HG03025 (cell line): ENCODE results near the gene NBPF3.

Experiments
- ATAC-seq: cut with Tn5 transposase; IDR thresholded peaks from one replicate; pipeline ENCODE4 v1.9.1; 2021; ENCODE audit warnings: mild to moderate bottlenecking, moderate library complexity; ENCODE audit not compliant: unreplicated experiment, low FRiP score

Gene NBPF3

DNA sequence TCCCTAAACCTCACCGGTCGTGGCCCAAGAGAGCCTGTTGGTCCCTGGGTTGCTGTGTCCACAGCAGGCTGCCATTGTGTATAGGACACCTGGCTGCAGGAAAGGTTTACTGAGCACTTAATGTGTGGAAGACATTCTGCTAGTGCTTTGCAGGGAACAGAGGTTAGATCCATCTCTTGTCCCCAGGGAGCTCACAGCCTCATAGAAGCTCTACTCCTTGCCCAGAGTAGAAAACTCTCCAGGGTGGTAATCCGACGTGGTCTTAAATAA is 52.4 kb downstream of the NBPF3 start:
- no peak for ATAC-seq

- ATAC-seq, result no peak
Measured at GRCh38 chr1:21494196-21494595, 54.3 kb downstream of the NBPF3 start.

- no peak for ATAC-seq
Measured at GRCh38 chr1:21495225-21495820, 55.4 kb downstream of the NBPF3 start.

DNA sequence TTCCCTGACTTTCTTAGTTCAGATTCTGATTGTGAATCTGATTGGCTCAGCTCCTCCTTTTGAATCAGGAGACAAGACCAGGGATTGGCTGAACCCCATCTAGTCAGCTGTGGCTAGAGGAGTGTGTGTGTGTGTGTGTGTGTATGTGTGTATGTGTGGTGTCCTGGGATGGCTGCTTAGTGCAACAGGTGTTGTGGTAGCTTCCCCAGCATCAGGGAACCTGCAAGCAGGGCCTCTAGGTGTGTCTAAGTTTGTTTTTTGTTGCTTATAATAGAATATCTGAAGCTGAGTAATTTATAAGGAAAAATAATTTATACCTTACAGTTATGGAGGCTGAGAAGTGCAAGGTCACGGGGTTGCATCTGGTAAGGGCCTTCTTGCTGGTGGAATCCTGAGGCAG is 56.1 kb downstream of the NBPF3 start:
- no peak for ATAC-seq

DNA sequence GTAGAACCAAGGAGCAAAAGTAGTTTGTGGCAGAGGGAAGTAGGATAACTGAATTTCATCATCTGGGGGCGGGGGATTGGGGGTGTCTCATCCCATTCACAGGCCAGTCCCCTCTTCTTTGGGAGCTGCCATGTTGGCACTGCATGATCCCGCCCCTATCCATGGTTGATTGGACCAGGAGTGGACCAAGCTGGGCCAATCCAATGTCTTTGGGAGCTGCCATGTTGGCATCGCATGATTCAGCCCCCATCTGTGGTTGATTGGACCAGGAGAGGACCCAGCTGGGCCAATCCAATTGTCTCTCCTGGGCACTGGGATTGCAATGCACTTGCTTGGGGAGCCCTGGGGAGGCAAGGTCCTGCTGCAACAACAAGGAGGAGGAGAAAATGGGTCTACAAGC is 56.9 kb downstream of the NBPF3 start:
- ATAC-seq, result no peak

GRCh38 chr1:21497466-21498061 is 57.6 kb downstream of the NBPF3 start:
- ATAC-seq, result no peak

- ATAC-seq, result no peak
Measured at GRCh38 chr1:21499283-21499950, 59.5 kb downstream of the NBPF3 start.

- no peak for ATAC-seq
Measured at GRCh38 chr1:21503706-21504377, 63.9 kb downstream of the NBPF3 start.

DNA sequence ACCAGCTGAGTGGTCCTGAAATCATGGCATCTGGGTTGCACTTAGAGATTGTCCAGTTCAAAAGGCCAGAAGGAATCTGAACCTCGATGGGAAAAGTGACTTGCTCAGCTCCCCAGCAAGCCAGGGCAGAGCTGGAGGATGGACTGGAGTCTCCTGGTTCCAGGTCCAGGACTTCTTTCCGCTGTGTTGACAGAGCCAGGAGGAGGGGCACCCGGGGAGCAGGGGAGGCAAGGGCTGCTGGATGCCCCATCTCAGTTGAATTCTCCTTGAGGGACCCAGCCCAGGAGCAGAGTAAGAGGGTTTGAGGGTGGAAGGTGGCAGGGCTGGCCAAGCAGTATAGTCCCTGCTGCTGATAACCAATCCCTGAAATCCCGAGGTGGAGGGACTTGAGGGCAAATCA is 66.9 kb downstream of the NBPF3 start:
- no peak for ATAC-seq

DNA sequence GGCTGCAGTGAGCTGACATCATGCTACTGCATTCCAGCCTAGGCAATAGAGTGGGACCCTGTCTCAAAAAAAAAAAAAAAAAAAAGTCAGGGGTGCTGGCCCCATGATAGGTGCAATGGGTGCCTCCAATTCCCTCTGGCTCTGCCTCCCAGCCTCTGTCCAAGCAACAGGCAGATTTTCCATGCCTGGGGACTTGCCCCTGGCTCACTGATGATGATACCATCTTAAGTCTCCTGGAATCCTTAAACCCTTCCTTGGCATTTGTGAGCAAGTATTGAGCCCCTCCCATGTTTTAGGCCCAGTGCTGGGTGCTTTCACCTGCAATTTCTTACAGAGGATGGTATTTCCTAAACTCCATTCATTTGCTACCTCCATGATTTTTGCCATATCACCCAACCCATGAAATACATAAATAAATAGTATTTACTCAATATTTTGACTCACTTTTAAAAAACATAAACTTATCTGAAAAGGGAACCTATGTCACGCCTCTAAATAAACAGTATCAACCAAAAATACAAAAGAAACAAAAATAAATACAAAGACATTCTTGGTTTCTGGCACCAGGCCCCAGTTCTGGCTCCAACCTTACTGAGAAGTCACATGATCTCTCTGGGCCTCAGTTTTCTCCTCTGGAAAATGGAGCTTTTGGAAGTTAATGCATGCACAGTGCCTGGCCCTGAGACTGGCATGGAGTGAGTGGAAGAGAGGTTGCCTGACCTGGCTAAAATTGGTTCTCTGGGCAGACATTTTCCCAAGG is 67.8 kb downstream of the NBPF3 start:
- ATAC-seq, result no peak

GRCh38 chr1:21508580-21509350 is 68.8 kb downstream of the NBPF3 start:
- no peak for ATAC-seq

GRCh38 chr1:21509351-21510112 is 69.6 kb downstream of the NBPF3 start, which contains the start of gene ALPL:
Gene ALPL (plus strand): TSS chr1:21509423. CDS start chr1:21554082, 44,659 bp downstream.
- ATAC-seq, result no peak

- ATAC-seq, result no peak
Measured at GRCh38 chr1:21510113-21510493, 70.2 kb downstream of the NBPF3 start.

GRCh38 chr1:21510885-21511578 is 71.1 kb downstream of the NBPF3 start:
- no peak for ATAC-seq

DNA sequence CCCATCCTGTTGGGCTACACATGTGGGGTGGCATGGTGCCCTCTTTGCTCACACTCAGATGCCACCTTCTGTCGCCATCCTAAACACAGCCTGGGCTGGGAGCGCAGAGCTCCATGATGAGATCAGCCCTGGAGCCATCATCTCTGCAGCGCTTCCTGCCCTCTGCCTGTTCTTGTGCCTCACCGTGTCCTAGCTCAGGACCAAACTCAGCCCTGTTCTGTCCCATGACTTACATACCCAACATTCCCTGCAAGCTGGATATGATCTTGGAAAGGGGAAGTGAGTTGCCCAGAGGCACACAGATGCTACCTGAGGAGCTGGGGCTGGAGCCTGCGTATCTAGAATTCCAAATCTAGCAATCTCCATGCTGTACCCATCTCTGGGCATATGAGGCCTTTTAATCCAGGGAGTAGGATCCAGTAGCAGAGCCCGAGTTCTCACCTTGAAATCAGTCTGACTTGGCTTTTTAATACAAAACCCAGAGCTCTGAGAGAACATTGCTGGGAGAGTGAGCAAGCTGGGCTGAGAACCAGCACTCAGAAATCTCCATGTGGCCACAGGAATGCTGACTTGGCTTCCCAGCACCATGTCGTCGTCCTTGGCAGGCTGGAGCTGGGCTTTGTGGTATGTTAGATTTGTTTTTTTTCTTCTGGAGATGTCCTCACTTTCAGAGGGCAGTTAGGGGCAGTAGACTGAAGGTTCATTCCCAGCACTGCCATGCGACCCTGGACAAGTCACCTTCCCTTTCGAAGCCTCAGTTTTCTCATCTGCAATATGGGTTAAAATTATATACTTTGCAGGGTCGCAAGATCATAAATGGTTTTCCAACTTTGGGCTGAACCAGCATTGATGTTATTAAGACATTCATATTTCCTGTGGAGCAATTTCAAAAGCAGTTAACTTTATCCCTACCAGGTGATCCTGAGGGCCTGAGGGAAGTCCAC is 71.9 kb downstream of the NBPF3 start:
- no peak for ATAC-seq

DNA sequence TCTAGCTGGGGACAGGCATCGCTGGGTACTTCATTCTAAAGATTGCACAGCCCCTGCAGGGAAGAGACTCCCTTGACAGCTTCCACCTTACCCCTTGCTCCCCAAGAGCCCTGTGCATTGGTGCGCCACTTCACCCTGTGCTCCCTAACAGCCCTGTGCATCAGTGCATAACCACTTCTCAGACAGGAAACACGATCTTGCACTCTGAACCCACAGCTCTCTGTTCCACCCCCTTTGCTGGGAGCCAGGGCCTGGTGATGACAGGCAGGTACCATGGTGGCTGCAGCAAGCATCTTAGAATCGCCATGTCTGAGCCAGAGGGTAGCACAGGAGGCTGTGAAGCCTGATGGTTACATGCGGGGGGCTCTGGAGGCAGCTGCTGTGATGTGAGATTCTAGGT is 74.3 kb downstream of the NBPF3 start:
- ATAC-seq, result peak; percentile 55

DNA sequence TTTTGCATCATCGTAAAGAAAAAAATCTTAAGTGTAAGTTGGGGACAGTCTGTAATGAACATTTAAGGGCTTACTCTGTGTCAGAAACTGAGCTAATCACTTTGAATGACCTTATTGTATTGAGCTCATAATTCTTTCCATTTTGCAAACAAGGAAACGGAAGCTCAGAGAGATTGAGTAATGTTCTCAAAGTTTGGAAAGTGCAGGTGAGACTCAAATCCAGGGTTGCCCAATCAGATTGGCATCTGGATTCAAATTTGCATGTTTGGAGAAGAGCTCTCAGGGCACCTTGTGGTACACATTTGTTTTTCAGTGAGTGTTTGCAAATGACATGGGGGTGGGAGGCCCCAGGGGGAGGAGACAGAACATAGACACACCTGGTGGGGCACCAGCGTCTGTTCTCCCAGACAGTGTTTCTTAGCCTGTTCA is 77.2 kb downstream of the NBPF3 start:
- ATAC-seq, result no peak
